HG03135 (cell line): ENCODE measurements around the gene DPYSL5.
"Not testable (repeated sequence)": the region's sequence is repeated elsewhere in the genome, so short reads cannot be mapped to it uniquely, and the experiment has no call there.

Source experiments
- ATAC-seq: cut with Tn5 transposase; IDR thresholded peaks from one replicate; pipeline ENCODE4 v1.9.1; 2021; ENCODE audit warnings: mild to moderate bottlenecking, moderate library complexity; ENCODE audit not compliant: unreplicated experiment

The DPYSL5 gene, protein sequence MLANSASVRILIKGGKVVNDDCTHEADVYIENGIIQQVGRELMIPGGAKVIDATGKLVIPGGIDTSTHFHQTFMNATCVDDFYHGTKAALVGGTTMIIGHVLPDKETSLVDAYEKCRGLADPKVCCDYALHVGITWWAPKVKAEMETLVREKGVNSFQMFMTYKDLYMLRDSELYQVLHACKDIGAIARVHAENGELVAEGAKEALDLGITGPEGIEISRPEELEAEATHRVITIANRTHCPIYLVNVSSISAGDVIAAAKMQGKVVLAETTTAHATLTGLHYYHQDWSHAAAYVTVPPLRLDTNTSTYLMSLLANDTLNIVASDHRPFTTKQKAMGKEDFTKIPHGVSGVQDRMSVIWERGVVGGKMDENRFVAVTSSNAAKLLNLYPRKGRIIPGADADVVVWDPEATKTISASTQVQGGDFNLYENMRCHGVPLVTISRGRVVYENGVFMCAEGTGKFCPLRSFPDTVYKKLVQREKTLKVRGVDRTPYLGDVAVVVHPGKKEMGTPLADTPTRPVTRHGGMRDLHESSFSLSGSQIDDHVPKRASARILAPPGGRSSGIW

DNA sequence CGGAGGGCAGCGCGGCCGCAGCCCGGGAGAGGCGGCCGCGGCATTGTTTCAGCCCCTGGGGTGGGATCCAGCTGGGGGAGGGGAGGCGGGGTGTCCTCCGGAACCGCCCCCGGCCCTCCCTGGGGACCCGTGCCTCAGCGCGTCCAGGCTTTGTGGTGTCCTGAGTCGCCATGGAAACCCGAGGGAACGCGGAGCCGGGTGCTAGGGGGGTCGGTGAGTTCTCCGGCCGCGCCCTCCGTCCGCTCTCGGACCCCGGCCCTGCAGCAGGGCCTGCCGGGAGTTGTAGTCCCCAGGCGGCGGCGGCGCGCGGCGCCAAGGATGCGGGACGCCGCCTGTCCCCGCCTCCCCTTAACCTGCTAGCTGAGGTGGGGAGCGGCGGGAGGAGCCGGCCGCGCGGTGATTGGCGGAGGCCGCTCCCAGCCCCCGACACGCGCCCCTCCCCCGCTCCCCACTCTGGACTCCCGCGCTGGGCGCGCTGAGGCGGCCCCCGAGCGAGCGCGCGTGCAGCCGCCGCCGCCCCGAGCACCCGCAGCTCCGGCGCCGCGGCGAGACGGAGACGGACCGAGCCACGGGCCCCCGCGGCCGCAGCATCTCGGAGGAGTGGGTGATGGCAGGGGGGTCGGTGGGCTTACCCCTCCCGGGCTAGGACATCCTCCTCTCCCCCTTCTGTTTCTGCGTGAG is at the start of gene DPYSL5:
TSS of gene DPYSL5 (plus strand) at position 478 of the 681 bp plus-strand sequence. CDS start 50,368 bp downstream, outside the sequence.
- no peak for ATAC-seq

- no peak for ATAC-seq
These were observed 46.6 kb upstream of the DPYSL5 start for GRCh38 chr2:26801328-26801727.

DNA sequence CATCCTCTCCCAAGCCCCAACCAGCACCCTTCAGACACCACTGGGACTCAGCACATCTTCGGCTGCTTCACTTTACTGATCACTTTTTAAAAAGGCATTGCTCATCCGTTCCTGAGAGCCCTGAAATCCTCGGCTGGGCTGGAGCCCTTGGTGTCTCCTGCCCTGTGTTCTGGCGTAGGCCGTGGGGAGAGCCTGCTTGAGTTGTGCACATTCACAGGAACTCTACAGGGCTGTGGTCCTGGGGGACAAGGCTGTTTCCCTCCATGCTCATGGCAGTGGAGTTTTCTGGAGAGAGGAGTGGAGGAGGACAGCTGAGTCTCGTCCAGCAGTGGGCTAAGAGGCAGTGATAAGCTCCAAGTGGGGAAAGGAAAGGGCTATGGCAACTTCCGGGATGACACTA is 46.1 kb upstream of the DPYSL5 start:
- no peak for ATAC-seq

GRCh38 chr2:26805241-26805676 is 42.7 kb upstream of the DPYSL5 start:
- no peak for ATAC-seq

- no peak for ATAC-seq
These were observed 40.0 kb upstream of the DPYSL5 start for GRCh38 chr2:26807788-26808460.

DNA sequence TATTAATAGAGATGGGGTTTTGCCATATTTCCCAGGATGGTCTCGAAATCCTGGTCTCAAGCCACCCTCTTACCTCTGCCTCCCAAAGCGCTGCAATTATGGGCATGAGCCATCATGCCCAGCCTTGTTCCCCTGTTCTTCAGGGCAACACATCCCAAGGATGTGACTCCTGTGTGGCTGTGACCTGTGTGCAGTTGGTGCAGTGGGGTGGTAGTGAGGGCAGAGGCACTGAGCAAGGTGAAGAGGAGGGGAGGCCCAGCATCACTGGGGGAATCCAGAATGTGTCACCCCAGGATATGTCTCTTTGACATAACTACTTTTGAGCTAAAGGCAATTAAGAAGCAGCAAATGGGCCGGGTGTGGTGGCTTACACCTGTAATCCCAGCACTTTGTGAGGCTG is 38.7 kb upstream of the DPYSL5 start:
- ATAC-seq = no peak

GRCh38 chr2:26809876-26810577 is 37.9 kb upstream of the DPYSL5 start:
- no peak for ATAC-seq

- no peak for ATAC-seq
These were observed 36.7 kb upstream of the DPYSL5 start for GRCh38 chr2:26811261-26811660.

GRCh38 chr2:26811791-26812694 is 35.9 kb upstream of the DPYSL5 start:
- ATAC-seq = no peak

- no peak for ATAC-seq
These were observed 35.2 kb upstream of the DPYSL5 start for GRCh38 chr2:26812731-26813130.

DNA sequence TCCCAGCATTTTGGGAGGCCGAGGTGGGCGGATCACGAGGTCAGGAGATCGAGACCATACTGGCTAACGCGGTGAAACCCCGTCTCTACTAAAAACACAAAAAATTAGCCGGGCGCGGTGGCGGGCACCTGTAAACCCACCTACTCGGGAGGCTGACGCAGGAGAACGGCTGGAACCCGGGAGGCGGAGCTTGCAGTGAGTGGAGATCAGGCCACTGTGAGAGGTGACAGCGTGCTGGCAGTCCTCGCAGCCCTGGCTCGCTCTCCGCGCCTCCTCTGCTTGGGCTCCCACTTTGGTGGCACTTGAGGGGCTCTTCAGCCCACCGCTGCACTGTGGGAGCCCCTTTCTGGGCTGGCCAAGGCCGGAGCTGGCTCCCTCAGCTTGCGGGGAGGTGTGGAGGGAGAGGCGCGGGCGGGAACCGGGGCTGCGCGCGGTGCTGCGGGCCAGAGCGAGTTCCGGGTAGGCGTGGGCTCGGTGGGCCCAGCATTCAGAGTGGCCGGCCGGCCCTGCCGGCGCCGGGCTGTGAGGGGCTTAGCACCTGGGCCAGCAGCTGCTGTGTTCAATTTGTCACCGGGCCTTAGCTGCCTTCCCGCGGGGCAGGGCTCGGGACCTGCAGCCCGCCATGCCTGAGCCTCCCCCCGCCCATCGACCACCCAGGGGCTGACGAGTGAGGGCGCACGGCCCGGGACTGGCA is 33.7 kb upstream of the DPYSL5 start:
- not testable (repeated sequence) for ATAC-seq

DNA sequence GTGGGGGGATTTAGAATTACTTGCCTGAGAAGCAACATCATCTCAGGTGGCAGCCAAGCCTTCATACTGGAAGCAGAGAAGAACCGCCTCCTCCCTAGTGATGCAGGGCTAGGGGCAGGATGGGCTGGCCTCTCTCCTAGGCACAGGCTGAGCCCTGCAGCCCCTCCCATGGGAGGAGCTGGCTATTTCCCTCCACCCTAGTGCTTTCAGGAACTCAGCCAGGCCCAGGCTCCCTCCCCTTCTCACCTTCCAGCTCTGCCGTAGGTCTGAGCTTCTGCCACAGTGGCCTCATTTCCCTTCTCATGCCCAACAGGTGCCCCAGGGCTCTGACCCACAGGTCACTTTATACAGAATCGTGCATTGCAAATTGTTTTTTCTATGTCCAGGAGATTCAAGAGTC is 31.0 kb upstream of the DPYSL5 start:
- ATAC-seq = no peak

- no peak for ATAC-seq
These were observed 29.7 kb upstream of the DPYSL5 start for GRCh38 chr2:26818255-26818654.

GRCh38 chr2:26818972-26819371 is 29.0 kb upstream of the DPYSL5 start:
- no peak for ATAC-seq

GRCh38 chr2:26820932-26821331 is 27.0 kb upstream of the DPYSL5 start:
- no peak for ATAC-seq

GRCh38 chr2:26822877-26823276 is 25.1 kb upstream of the DPYSL5 start:
- no peak for ATAC-seq

DNA sequence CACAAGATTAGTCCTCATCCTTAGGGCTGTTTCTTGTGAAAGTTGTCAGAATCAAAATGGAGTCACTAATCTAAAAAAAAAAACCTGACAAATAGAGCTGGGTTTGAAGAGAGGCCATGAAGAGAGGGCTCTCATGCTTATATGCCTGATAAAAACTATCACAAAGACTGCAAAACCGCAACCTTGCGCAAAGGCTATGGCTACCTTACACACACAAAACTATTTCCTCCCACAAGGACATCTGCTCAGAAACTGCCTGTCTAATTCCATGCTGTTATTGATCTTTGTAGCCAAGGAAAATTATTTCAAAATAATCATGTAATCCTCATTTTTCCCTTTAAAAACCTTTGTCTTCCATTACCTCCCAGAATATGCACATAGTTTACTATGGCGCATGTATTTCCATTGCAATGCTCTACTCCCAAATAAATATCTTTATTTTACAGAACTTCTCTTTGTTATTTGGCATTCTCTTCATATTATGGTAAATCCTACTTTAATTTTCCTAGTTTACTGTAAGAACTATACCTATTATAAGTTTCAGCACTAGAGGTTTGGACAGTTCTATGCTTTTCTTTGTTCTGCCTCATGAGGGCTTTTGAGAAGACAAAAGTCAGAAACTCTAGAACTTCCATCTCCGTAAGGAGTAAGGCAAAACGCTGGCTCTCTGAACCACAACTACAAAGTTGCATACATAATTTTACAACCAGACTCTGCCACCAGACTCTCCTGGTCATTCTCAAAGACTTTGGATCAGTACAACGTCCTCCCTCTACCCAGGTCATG is 9.6 kb upstream of the DPYSL5 start:
- no peak for ATAC-seq

GRCh38 chr2:26840937-26841610 is 6.9 kb upstream of the DPYSL5 start:
- no peak for ATAC-seq
